ENCODE results near the gene SLC25A34.
A peak's percentile ranks its signal among the peaks of the same experiment; 100 is the strongest.

SLC25A34 gene

DNA sequence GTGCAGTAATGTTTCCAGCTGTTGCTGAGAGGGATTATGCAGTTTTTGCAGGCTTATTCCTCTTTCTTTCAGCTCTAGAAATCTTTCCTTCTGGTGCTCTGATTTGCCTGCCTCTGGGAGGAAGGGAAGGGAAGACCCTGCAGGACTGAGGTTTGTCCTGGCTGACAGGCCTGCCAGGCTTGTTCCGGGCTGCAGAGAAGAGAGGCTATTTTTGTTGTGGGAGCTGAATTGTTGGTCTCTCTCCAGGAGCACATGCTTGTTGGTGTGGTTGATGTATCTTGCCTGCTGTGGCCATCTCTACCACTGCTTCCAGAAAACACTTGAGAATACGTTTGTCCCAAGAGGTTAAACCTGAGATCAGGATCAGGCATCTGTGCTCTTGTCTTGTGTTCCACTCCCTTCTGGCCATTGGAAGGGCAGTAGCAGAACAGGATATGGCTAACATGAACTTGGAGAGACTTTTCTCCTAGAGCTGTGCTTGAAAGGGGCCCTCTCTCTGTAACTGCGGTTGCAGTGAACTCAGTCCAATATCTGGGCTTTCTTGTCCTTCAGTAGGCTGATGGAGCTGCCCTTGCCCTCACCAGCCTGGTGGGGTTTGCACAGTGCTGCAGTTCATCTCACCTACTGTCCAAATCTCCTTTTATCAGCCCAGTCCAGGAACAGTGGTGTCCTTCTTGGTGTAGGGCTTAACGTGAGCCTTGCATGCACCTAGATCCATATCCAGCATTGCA is 21.5 kb upstream of the SLC25A34 start:
- Histone ChIP-seq H2BK15ac (ENCODE audit: low read depth, poor library complexity, severe bottlenecking) (no peak overlapping the region), H4K91ac (ENCODE audit: low read length) (peak overlapping the region; percentile 22), H3K4ac (ENCODE audit: low read depth in 1 of 2, low read length in 2 of 2) (no peak overlapping the region), H3K27ac (ENCODE audit: low read length, poor library complexity, severe bottlenecking) (no peak overlapping the region), H3K4me1 (ENCODE audit: control insufficient read depth, insufficient read depth, low read depth, low read length) (no peaks in the 10 kb centered on the region), H3K36me3 (ENCODE audit: control insufficient read depth in 1 of 2, insufficient read depth in 2 of 2, low read depth in 1 of 2, low read length in 2 of 2) (peaks cover 37 to 44% of the 10 kb centered on the region in 2 experiments), H2BK120ac (ENCODE audit: low read depth, low read length) (no peak overlapping the region), H2BK5ac (ENCODE audit: low read depth, low read length, poor library complexity, severe bottlenecking) (no peak overlapping the region), H3K14ac (ENCODE audit: low read length in 2 of 2) (no peak overlapping the region), H3K9me3 (ENCODE audit: control insufficient read depth, low read length) (no peaks in the 10 kb centered on the region), H3K23ac (ENCODE audit: low read length in 2 of 2) (peak overlapping the region in 1 of 2 experiments; percentile 11), H3K4me2 (ENCODE audit: low read length, poor library complexity, severe bottlenecking) (no peak overlapping the region), H3K9ac (ENCODE audit: low read length) (peak overlapping the region; percentile 6), H2AK5ac (ENCODE audit: low read length, severe bottlenecking) (no peak overlapping the region), H2AFZ (ENCODE audit: low read depth, low read length) (no peak overlapping the region), H3K79me1 (replicated peaks; ENCODE audit: low read length, poor library complexity, severe bottlenecking) (peaks cover 29% of the 10 kb centered on the region), H3K27me3 (ENCODE audit: control insufficient read depth in 1 of 2, insufficient read depth in 1 of 2, low read length in 2 of 2) (no peaks in the 10 kb centered on the region), H2BK12ac (ENCODE audit: low read length in 2 of 2) (no peak overlapping the region), H4K8ac (ENCODE audit: low read length) (no peak overlapping the region), H3K18ac (ENCODE audit: low read depth in 1 of 2, low read length in 2 of 2) (no peak overlapping the region), H3K4me3 (ENCODE audit: insufficient read depth in 1 of 2, low read depth in 1 of 2, low read length in 2 of 2) (no peak overlapping the region)
- 78% methylated on average over 4 of the region's 4 CpGs for WGBS
- DNase-seq: peak; percentile 54

DNA sequence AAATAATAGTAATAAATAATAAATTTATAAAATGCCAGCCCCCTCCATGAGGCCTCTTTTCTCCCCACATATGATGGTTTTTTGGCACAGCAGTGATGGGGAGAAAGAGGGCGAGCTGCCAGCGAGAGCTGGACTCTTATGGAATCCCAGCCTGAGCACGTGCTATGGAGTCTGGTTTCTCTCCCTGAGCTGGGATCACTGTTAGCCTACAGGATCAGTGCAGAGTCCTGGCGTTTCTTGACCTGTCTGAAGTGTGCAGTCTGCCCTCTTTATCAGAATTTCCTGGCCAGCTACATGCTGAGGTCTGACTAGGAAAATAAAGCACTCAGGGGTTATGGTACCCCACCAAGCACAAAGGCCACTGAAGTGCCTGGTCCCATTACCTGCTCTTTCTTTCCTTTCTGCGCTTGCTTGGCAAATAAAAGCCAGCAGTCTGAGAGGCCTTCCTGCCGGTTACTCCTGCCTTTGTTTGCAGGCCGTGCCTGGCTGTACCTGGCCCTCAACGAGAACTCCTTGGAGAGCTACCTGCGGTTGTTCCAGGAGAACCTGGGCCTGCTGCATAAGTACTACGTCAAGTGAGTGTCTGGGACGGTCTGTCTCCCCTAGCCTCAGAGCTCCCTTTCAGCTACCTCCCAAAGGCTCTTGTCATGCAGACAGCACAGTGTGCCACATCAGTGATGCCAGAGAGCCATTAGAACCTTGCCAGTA is 18.5 kb upstream of the SLC25A34 start:
- H2AK5ac ChIP-seq (ENCODE audit: low read length, severe bottlenecking): no peak overlapping the region
- no peak for DNase-seq
- WGBS: 96% methylated on average over 11 of the region's 11 CpGs
- H3K4me2 ChIP-seq (ENCODE audit: low read length, poor library complexity, severe bottlenecking): no peak overlapping the region
- no peak overlapping the region for H2AFZ ChIP-seq (ENCODE audit: low read depth, low read length)
- peaks cover 30% of the 10 kb centered on the region for H3K79me1 ChIP-seq (replicated peaks; ENCODE audit: low read length, poor library complexity, severe bottlenecking)
- H3K18ac ChIP-seq (ENCODE audit: low read depth in 1 of 2, low read length in 2 of 2): no peak overlapping the region
- H3K23ac ChIP-seq (ENCODE audit: low read length in 2 of 2): no peak overlapping the region
- H2BK5ac ChIP-seq (ENCODE audit: low read depth, low read length, poor library complexity, severe bottlenecking): no peak overlapping the region
- no peak overlapping the region for H3K4ac ChIP-seq (ENCODE audit: low read depth in 1 of 2, low read length in 2 of 2)
- no peak overlapping the region for H2BK15ac ChIP-seq (ENCODE audit: low read depth, poor library complexity, severe bottlenecking)
- H3K14ac ChIP-seq (ENCODE audit: low read length in 2 of 2): no peak overlapping the region
- H3K9me3 ChIP-seq (ENCODE audit: control insufficient read depth, low read length): no peaks in the 10 kb centered on the region
- H2BK12ac ChIP-seq (ENCODE audit: low read length in 2 of 2): no peak overlapping the region
- H3K4me1 ChIP-seq (ENCODE audit: control insufficient read depth, insufficient read depth, low read depth, low read length): no peaks in the 10 kb centered on the region
- no peak overlapping the region for H2BK120ac ChIP-seq (ENCODE audit: low read depth, low read length)
- H3K9ac ChIP-seq (ENCODE audit: low read length): no peak overlapping the region
- H3K27ac ChIP-seq (ENCODE audit: low read length, poor library complexity, severe bottlenecking): no peak overlapping the region
- H3K27me3 ChIP-seq (ENCODE audit: control insufficient read depth in 1 of 2, insufficient read depth in 1 of 2, low read length in 2 of 2): no peaks in the 10 kb centered on the region
- H4K91ac ChIP-seq (ENCODE audit: low read length): no peak overlapping the region
- no peak overlapping the region for H3K4me3 ChIP-seq (ENCODE audit: insufficient read depth in 1 of 2, low read depth in 1 of 2, low read length in 2 of 2)
- H4K8ac ChIP-seq (ENCODE audit: low read length): no peak overlapping the region
- H3K36me3 ChIP-seq (ENCODE audit: control insufficient read depth in 1 of 2, insufficient read depth in 2 of 2, low read depth in 1 of 2, low read length in 2 of 2): peaks cover 57 to 66% of the 10 kb centered on the region in 2 experiments

DNA sequence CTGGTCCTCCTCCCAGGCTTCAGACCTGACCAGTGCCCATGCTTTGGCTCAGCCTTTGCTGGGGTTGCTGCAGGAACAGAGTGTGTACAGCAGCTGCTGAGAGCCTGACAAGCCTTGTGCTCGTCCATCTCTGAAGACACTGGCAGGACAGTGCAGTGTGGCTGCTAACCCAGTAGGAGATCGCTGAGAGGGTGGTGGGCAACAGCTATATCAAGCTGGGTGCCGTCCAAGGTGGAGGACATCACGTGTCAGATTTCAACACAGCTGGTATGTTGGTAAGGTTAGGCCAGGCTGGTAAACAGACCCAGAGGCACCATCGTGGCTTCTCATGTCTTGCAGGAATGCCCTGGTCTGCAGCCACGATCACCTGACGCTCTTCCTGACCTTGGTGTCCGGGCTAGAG is 17.9 kb upstream of the SLC25A34 start:
- Histone ChIP-seq H3K36me3 (ENCODE audit: control insufficient read depth in 1 of 2, insufficient read depth in 2 of 2, low read depth in 1 of 2, low read length in 2 of 2) (peaks cover 62 to 73% of the 10 kb centered on the region in 2 experiments), H4K91ac (ENCODE audit: low read length) (no peak overlapping the region), H2BK12ac (ENCODE audit: low read length in 2 of 2) (no peak overlapping the region), H3K9ac (ENCODE audit: low read length) (no peak overlapping the region), H2BK120ac (ENCODE audit: low read depth, low read length) (no peak overlapping the region), H3K23ac (ENCODE audit: low read length in 2 of 2) (no peak overlapping the region), H2BK5ac (ENCODE audit: low read depth, low read length, poor library complexity, severe bottlenecking) (no peak overlapping the region), H3K4me2 (ENCODE audit: low read length, poor library complexity, severe bottlenecking) (no peak overlapping the region), H3K14ac (ENCODE audit: low read length in 2 of 2) (no peak overlapping the region), H3K79me1 (replicated peaks; ENCODE audit: low read length, poor library complexity, severe bottlenecking) (peaks cover 29% of the 10 kb centered on the region), H3K18ac (ENCODE audit: low read depth in 1 of 2, low read length in 2 of 2) (no peak overlapping the region), H2AK5ac (ENCODE audit: low read length, severe bottlenecking) (no peak overlapping the region), H3K4me1 (ENCODE audit: control insufficient read depth, insufficient read depth, low read depth, low read length) (no peaks in the 10 kb centered on the region), H4K8ac (ENCODE audit: low read length) (no peak overlapping the region), H3K4me3 (ENCODE audit: insufficient read depth in 1 of 2, low read depth in 1 of 2, low read length in 2 of 2) (no peak overlapping the region), H2BK15ac (ENCODE audit: low read depth, poor library complexity, severe bottlenecking) (no peak overlapping the region), H3K27ac (ENCODE audit: low read length, poor library complexity, severe bottlenecking) (no peak overlapping the region), H3K4ac (ENCODE audit: low read depth in 1 of 2, low read length in 2 of 2) (no peak overlapping the region), H3K9me3 (ENCODE audit: control insufficient read depth, low read length) (no peaks in the 10 kb centered on the region), H2AFZ (ENCODE audit: low read depth, low read length) (no peak overlapping the region), H3K27me3 (ENCODE audit: control insufficient read depth in 1 of 2, insufficient read depth in 1 of 2, low read length in 2 of 2) (no peaks in the 10 kb centered on the region)
- no peak for DNase-seq
- 91% methylated on average over 8 of the region's 8 CpGs for WGBS

DNA sequence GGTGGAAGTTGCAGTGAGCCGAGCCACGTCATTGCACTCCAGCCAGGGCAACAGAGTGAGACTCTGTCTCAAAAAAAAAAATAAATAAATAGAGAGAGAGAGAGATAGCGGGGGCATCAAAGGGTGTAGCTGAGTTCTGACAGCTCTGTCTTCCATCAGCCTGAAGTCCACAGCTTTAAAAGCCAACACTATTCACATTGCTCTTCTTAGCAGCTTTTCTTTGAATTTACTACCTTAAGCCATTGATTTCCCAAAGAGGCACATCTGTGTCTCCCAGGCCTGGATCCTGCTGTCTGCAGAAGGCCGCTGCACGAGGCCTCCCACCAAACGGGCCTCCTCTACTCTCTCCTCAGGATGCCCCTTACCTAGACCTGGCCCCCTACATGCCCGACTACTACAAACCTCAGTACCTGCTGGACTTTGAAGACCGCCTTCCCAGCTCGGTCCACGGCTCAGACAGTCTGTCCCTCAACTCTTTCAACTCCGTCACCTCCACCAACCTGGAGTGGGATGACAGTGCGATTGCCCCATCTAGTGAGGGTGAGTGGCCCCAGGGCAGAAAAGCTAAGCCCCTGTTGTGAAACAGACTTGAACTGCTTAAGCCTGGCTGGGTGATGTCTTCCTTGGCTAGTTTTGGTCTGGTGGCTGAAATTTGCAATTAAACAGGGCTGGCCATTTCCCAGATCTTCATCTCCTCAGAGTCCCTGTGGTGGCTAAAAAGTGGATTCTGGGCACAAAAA is 16.5 kb upstream of the SLC25A34 start:
- Histone ChIP-seq H3K36me3 (ENCODE audit: control insufficient read depth in 1 of 2, insufficient read depth in 2 of 2, low read depth in 1 of 2, low read length in 2 of 2) (peaks cover 67 to 79% of the 10 kb centered on the region in 2 experiments), H3K27me3 (ENCODE audit: control insufficient read depth in 1 of 2, insufficient read depth in 1 of 2, low read length in 2 of 2) (no peaks in the 10 kb centered on the region), H3K9ac (ENCODE audit: low read length) (no peak overlapping the region), H2AK5ac (ENCODE audit: low read length, severe bottlenecking) (no peak overlapping the region), H3K4ac (ENCODE audit: low read depth in 1 of 2, low read length in 2 of 2) (no peak overlapping the region), H2BK120ac (ENCODE audit: low read depth, low read length) (no peak overlapping the region), H4K8ac (ENCODE audit: low read length) (no peak overlapping the region), H3K23ac (ENCODE audit: low read length in 2 of 2) (no peak overlapping the region), H2BK12ac (ENCODE audit: low read length in 2 of 2) (no peak overlapping the region), H2AFZ (ENCODE audit: low read depth, low read length) (no peak overlapping the region), H3K27ac (ENCODE audit: low read length, poor library complexity, severe bottlenecking) (no peak overlapping the region), H3K79me1 (replicated peaks; ENCODE audit: low read length, poor library complexity, severe bottlenecking) (peaks cover 25% of the 10 kb centered on the region), H3K14ac (ENCODE audit: low read length in 2 of 2) (no peak overlapping the region), H4K91ac (ENCODE audit: low read length) (no peak overlapping the region), H2BK15ac (ENCODE audit: low read depth, poor library complexity, severe bottlenecking) (no peak overlapping the region), H3K4me3 (ENCODE audit: insufficient read depth in 1 of 2, low read depth in 1 of 2, low read length in 2 of 2) (no peak overlapping the region), H3K9me3 (ENCODE audit: control insufficient read depth, low read length) (no peaks in the 10 kb centered on the region), H3K18ac (ENCODE audit: low read depth in 1 of 2, low read length in 2 of 2) (no peak overlapping the region), H3K4me1 (ENCODE audit: control insufficient read depth, insufficient read depth, low read depth, low read length) (peaks cover 3% of the 10 kb centered on the region), H3K4me2 (ENCODE audit: low read length, poor library complexity, severe bottlenecking) (no peak overlapping the region), H2BK5ac (ENCODE audit: low read depth, low read length, poor library complexity, severe bottlenecking) (no peak overlapping the region)
- WGBS: 94% methylated on average over 12 of the region's 12 CpGs
- DNase-seq: no peak

Measured in mesenchymal stem cell (in vitro differentiated cells and primary cell).